HCT116 (cell line): Measurements from ENCODE around the gene QRICH2. TPM values are rescaled to one million over a fixed set of nuclear protein-coding genes. Genes with fewer than 3 reads are reported as not detected.

Experiments used
- ATAC-seq: fragments of 200-7000 bp; cut with Tn5 transposase; 2 replicates; pipeline ENCODE4 v1.9.1; 2020; ENCODE audit warnings: mild to moderate bottlenecking, moderate library complexity
- BruUV-seq: library from RNA; stranded (reverse); fragments of 400-500 nt; replicated peaks from 2 replicates; lab custom pipeline; 2021; lab: Mats Ljungman, UMichigan
- CTCF ChIA-PET: fragments of 300-600 bp; sonication (Branson Sonifier 250); formaldehyde crosslinking; loops from one replicate; lab custom pipeline; 2021; ENCODE audit warnings: antibody characterized with exemption; lab: Charles Lee
- POLR2A ChIA-PET: fragments of 300-600, 350-600 bp; sonication (Branson Sonifier 250); formaldehyde crosslinking; loops from one replicate; lab custom pipeline; 2021; ENCODE audit warnings: antibody characterized with exemption; lab: Charles Lee
- RAD21 ChIA-PET, 2 experiments: fragments of 300-600 bp; sonication (Branson Sonifier 250); formaldehyde crosslinking; loops; one replicate each; lab custom pipeline; 2023; ENCODE audit warnings: low total read pairs in 2 of 2; ENCODE audit not compliant: uncharacterized antibody in 2 of 2, unreplicated experiment in 2 of 2, low non-redundant PET in 1 of 2; lab: Charles Lee
- DNase-seq: peaks from one replicate; pipeline ENCODE4 v3.0.0-alpha.2; 2010; ENCODE audit warnings: low read depth, low spot score
- H2AFZ ChIP-seq: fragments of 200-600 bp; shearing (Covaris generic), sonication (generic); 2 replicates; pipeline ENCODE4 v1.6.1; 2017; ENCODE audit warnings: low read depth, mixed run types, mixed read lengths, antibody characterized with exemption, low read length; ENCODE audit not compliant: poor library complexity, severe bottlenecking
- H3K27ac ChIP-seq: 2 replicates; pipeline ENCODE4 v1.5.1; 2012; ENCODE audit warnings: low read depth, low read length
- H3K27me3 ChIP-seq: fragments of 200-600 bp; sonication (generic); 2 replicates; pipeline ENCODE4 v1.6.1; 2016; ENCODE audit warnings: mixed run types, low read length, mixed read lengths; ENCODE audit not compliant: insufficient read depth
- H3K36me3 ChIP-seq, 2 experiments: fragments of 200-500 bp in 1 of 2; fragments of 200-600 bp in 1 of 2; sonication (Bioruptor generic) in 1 of 2; sonication (generic) in 1 of 2; 2 replicates each; pipeline versions ENCODE4 v1.5.1 to v1.6.1; 2014 to 2016; ENCODE audit warnings: low read length in 2 of 2, inconsistent platforms in 1 of 2, mixed read lengths in 1 of 2, mixed run types in 1 of 2; ENCODE audit not compliant: insufficient read depth in 2 of 2, control insufficient read depth in 1 of 2
- H3K4me1 ChIP-seq, 2 experiments: fragments of 200-600 bp in 1 of 2; sonication (generic) in 1 of 2; 2 replicates each; pipeline versions ENCODE4 v1.5.1 to v1.6.1; 2012 to 2017; ENCODE audit warnings: low read length in 2 of 2, inconsistent platforms in 1 of 2, mild to moderate bottlenecking in 1 of 2, mixed read lengths in 1 of 2, mixed run types in 1 of 2, moderate library complexity in 1 of 2; ENCODE audit not compliant: insufficient read depth in 2 of 2, control insufficient read depth in 1 of 2
- H3K4me2 ChIP-seq: fragments of 200-600 bp; sonication (generic); 2 replicates; pipeline ENCODE4 v1.6.1; 2017; ENCODE audit warnings: mixed run types, low read length, mixed read lengths
- H3K4me3 ChIP-seq, 2 experiments: fragments of 200-600 bp in 1 of 2; sonication (generic) in 1 of 2; replicated peaks in 1 of 2; 2 replicates each; pipeline ENCODE4 v1.5.1; 2011 to 2016; ENCODE audit warnings: low read length in 2 of 2, control low read depth in 1 of 2, low read depth in 1 of 2, mild to moderate bottlenecking in 1 of 2, mixed read lengths in 1 of 2, mixed run types in 1 of 2
- H3K79me2 ChIP-seq: fragments of 200-600 bp; sonication (generic); 2 replicates; pipeline ENCODE4 v1.6.1; 2017; ENCODE audit warnings: mild to moderate bottlenecking, mixed run types, low read length, moderate library complexity, mixed read lengths; ENCODE audit not compliant: insufficient read depth
- H3K9ac ChIP-seq: fragments of 200-600 bp; sonication (generic); 2 replicates; pipeline ENCODE4 v1.6.1; 2016; ENCODE audit warnings: low read length, mixed read lengths
- H3K9me2 ChIP-seq: fragments of 200-600 bp; sonication (generic), shearing (Covaris generic); 2 replicates; pipeline ENCODE4 v1.6.1; 2017; ENCODE audit warnings: mixed run types, mild to moderate bottlenecking, moderate library complexity; ENCODE audit not compliant: insufficient read depth
- H3K9me3 ChIP-seq, 2 experiments: fragments of 200-500 bp in 1 of 2; fragments of 200-600 bp in 1 of 2; sonication (Bioruptor generic) in 1 of 2; sonication (generic) in 1 of 2; 2 replicates each; pipeline ENCODE4 v1.6.1; 2014 to 2017; ENCODE audit warnings: low read length in 2 of 2, mixed read lengths in 2 of 2, inconsistent platforms in 1 of 2, low read depth in 1 of 2, mild to moderate bottlenecking in 1 of 2, mixed run types in 1 of 2, moderate library complexity in 1 of 2; ENCODE audit not compliant: control insufficient read depth in 1 of 2, insufficient read depth in 1 of 2
- H4K20me1 ChIP-seq: fragments of 200-600 bp; sonication (generic), shearing (Covaris generic); 2 replicates; pipeline ENCODE4 v1.6.1; 2017; ENCODE audit warnings: mixed run types, mild to moderate bottlenecking, moderate library complexity; ENCODE audit not compliant: insufficient read depth
- CBX3 ChIP-seq: IDR thresholded peaks from 2 replicates; pipeline ENCODE4 v1.6.1; 2012; ENCODE audit warnings: low read depth
- CEBPB ChIP-seq: IDR thresholded peaks from 2 replicates; pipeline ENCODE4 v1.6.1; 2012; ENCODE audit warnings: low read depth
- CTCF ChIP-seq, 3 experiments: fragments of 200-600 bp in 1 of 3; sonication (generic) in 1 of 3; IDR thresholded peaks in 2 of 3; conservative IDR thresholded peaks in 1 of 3; 2 replicates each; pipeline ENCODE4 v1.5.1; 2012 to 2017; ENCODE audit warnings: low read depth in 2 of 3, low read length in 2 of 3, antibody characterized with exemption in 1 of 3, borderline replicate concordance in 1 of 3, control low read depth in 1 of 3, mild to moderate bottlenecking in 1 of 3, mixed read lengths in 1 of 3, mixed run types in 1 of 3, moderate library complexity in 1 of 3; ENCODE audit not compliant: insufficient read depth in 1 of 3
- ELF1 ChIP-seq: IDR thresholded peaks from 2 replicates; pipeline ENCODE4 v1.6.1; 2012; ENCODE audit warnings: low read depth, borderline replicate concordance
- EZH2 ChIP-seq: fragments of 200-600 bp; sonication (generic); IDR thresholded peaks from 2 replicates; pipeline ENCODE4 v1.6.1; 2017; ENCODE audit warnings: antibody characterized with exemption, mixed run types
- EZH2phosphoT487 ChIP-seq: fragments of 200-600 bp; IDR thresholded peaks from 2 replicates; pipeline ENCODE4 v1.6.1; 2018; ENCODE audit warnings: antibody characterized with exemption, borderline replicate concordance
- SIN3A ChIP-seq: IDR thresholded peaks from 2 replicates; pipeline ENCODE4 v1.6.1; 2012; ENCODE audit warnings: low read depth
- ZNF274 ChIP-seq: fragments of 200-500 bp; sonication (Bioruptor generic); IDR thresholded peaks from 2 replicates; pipeline ENCODE4 v1.6.1; 2014; ENCODE audit warnings: mild to moderate bottlenecking, low read depth, low read length, inconsistent platforms
- intact Hi-C: fragments of 100-400 bp; cut with micrococcal nuclease; formaldehyde crosslinking; loops from 2 replicates; pipeline ENCODE4 v1.10.0; 2022
- total RNA-seq: library from RNA; stranded (reverse); gene quantifications from one replicate; pipeline ENCODE4 v1.2.1, GENCODE V29; 2021; ENCODE audit not compliant: unreplicated experiment
- TF ChIP-seq, protein P1 (sequence below): IDR thresholded peaks from 2 replicates; pipeline ENCODE4 v1.6.1; 2011; ENCODE audit warnings: mild to moderate bottlenecking, low read length, moderate library complexity; ENCODE audit not compliant: insufficient replicate concordance; ENCODE audit errors: extremely low read depth

Gene QRICH2
- total RNA-seq, 1 experiment from 2014 or later = 4.9 TPM

DNA sequence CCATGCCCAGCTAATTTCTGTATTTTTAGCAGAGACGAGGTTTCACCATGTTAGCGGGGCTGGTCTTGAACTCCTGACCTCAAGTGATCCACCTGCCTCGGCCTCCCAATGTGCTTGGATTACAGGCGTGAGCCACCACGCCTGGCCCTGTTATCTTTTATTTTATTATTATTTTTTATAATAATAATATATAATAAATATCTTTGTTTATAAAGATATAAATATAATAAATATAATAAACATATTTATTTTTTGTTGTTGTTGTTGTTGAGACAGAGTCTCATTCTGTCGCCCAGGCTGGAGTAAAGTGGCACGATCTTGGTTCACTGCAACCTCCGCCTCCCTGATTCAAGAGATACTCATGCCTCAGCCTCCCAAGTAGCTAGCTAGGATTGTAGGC, 60.8 kb downstream of the QRICH2 start:
- no peak overlapping the region for H3K4me3 ChIP-seq
- no TSS peak for BruUV-seq
- no peaks in the 10 kb centered on the region for H3K36me3 ChIP-seq
- H3K9me3 ChIP-seq = no peaks in the 10 kb centered on the region
- intact Hi-C loops = no loop called here
- no peaks in the 10 kb centered on the region for H3K9me2 ChIP-seq
- ATAC-seq (no peak), DNase-seq (no peak)
- H3K27me3 ChIP-seq = no peaks in the 10 kb centered on the region
- ChIA-PET POLR2A (interaction anchor here (1.0 to 3.1 kb wide), 4 partner anchors 9 to 21 kb away, joined by 3 to 13 read pairs (median 3); partner anchors contain the start of gene UBALD2), CTCF (interaction anchor here (1.5 kb wide), 1 partner anchor 65 kb away, joined by 3 read pairs; no protein-coding TSS in a partner anchor), RAD21 (no interaction called here)
- no peaks in the 10 kb centered on the region for H3K79me2 ChIP-seq
- H4K20me1 ChIP-seq = no peaks in the 10 kb centered on the region
- H3K9ac ChIP-seq = no peak overlapping the region
- no peak overlapping the region for H3K27ac ChIP-seq
- peaks cover 0 to 21% of the 10 kb centered on the region in 2 experiments; a peak in 2 of 4 replicates for H3K4me1 ChIP-seq
- H3K4me2 ChIP-seq = no peak overlapping the region
- H2AFZ ChIP-seq = no peak overlapping the region
- TF ChIP-seq EZH2phosphoT487 = no peak
- no peak for TF ChIP-seq ZNF274
- TF ChIP-seq CTCF (IDR thresholded peaks at IDR 0.05 in 2 of 3, conservative IDR thresholded peaks at IDR 0.05 in 1 of 3; ENCODE audit: borderline replicate concordance in 1 of 3, insufficient read depth in 1 of 3, low read depth in 2 of 3, low read length in 2 of 3) = no peak
- TF ChIP-seq EZH2 = no peak
- no peak for TF ChIP-seq ELF1
- TF ChIP-seq, protein P1, sequence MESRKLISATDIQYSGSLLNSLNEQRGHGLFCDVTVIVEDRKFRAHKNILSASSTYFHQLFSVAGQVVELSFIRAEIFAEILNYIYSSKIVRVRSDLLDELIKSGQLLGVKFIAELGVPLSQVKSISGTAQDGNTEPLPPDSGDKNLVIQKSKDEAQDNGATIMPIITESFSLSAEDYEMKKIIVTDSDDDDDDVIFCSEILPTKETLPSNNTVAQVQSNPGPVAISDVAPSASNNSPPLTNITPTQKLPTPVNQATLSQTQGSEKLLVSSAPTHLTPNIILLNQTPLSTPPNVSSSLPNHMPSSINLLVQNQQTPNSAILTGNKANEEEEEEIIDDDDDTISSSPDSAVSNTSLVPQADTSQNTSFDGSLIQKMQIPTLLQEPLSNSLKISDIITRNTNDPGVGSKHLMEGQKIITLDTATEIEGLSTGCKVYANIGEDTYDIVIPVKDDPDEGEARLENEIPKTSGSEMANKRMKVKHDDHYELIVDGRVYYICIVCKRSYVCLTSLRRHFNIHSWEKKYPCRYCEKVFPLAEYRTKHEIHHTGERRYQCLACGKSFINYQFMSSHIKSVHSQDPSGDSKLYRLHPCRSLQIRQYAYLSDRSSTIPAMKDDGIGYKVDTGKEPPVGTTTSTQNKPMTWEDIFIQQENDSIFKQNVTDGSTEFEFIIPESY = no peak
- no peak for TF ChIP-seq CEBPB
- TF ChIP-seq CBX3 = no peak
- no peak for TF ChIP-seq SIN3A
